ENCODE data around the gene IFI27. TPM values are rescaled to one million over a fixed set of nuclear protein-coding genes. Genes with fewer than 3 reads are reported as not detected.

The IFI27 gene
- total RNA-seq, 1 experiment from 2014 or later = 4.9 TPM

- no peak overlapping the region for H3K4me3 ChIP-seq (ENCODE audit: low read depth, low read length, poor library complexity, severe bottlenecking)
- CTCF ChIA-PET = no interaction called here
- H3K9me3 ChIP-seq (ENCODE audit: low read depth, low read length, poor library complexity, severe bottlenecking) = no peaks in the 10 kb centered on the region
- H3K4me1 ChIP-seq (ENCODE audit: insufficient read depth, low read length, poor library complexity, severe bottlenecking) = peaks cover under 1% of the 10 kb centered on the region
- H3K27me3 ChIP-seq (replicated peaks; ENCODE audit: insufficient read depth, low read depth, low read length, poor library complexity) = no peaks in the 10 kb centered on the region
- intact Hi-C loops (cut with micrococcal nuclease; ENCODE audit: unreplicated experiment) = loop anchor here (5.0 kb wide), 1 partner anchor 193 kb away; no protein-coding TSS in a partner anchor
- H3K27ac ChIP-seq (ENCODE audit: low read depth, low read length, poor library complexity, severe bottlenecking) = no peak overlapping the region
- BruUV-seq (replicated peaks) = no TSS peak
- POLR2A ChIA-PET (ENCODE audit: low non-redundant PET) = no interaction called here
- H3K36me3 ChIP-seq (ENCODE audit: insufficient read depth, low read length, poor library complexity, severe bottlenecking) = no peaks in the 10 kb centered on the region
- TF ChIP-seq CTCF (conservative IDR thresholded peaks at IDR 0.05; ENCODE audit: low read depth, low read length) (no peak), EZH2 (IDR thresholded peaks at IDR 0.05; ENCODE audit: borderline replicate concordance, low read depth, low read length, poor library complexity, severe bottlenecking) (no peak)
- DNase-seq (ENCODE audit: low spot score) = no peak
Observed at GRCh38 chr14:94135476-94135875, 24.9 kb downstream of the IFI27 start.

- no peak overlapping the region for H3K27ac ChIP-seq (ENCODE audit: low read depth, low read length, poor library complexity, severe bottlenecking)
- no peaks in the 10 kb centered on the region for H3K4me1 ChIP-seq (ENCODE audit: insufficient read depth, low read length, poor library complexity, severe bottlenecking)
- CTCF ChIA-PET = interaction anchor here (0.5 to 1.4 kb wide), 9 partner anchors 9 to 481 kb away, joined by 3 to 26 read pairs (median 4); partner anchors contain the start of gene OTUB2
- no TSS peak for BruUV-seq (replicated peaks)
- POLR2A ChIA-PET (ENCODE audit: low non-redundant PET) = interaction anchor here (0.5 kb wide), 2 partner anchors 11 to 139 kb away, joined by 3 to 6 read pairs; no protein-coding TSS in a partner anchor
- intact Hi-C loops (cut with micrococcal nuclease; ENCODE audit: unreplicated experiment) = loop anchor here (1.0 to 5.0 kb wide), 2 partner anchors 100 to 194 kb away; no protein-coding TSS in a partner anchor
- H3K27me3 ChIP-seq (replicated peaks; ENCODE audit: insufficient read depth, low read depth, low read length, poor library complexity) = no peaks in the 10 kb centered on the region
- DNase-seq (ENCODE audit: low spot score) = peak; percentile 89
- no peaks in the 10 kb centered on the region for H3K36me3 ChIP-seq (ENCODE audit: insufficient read depth, low read length, poor library complexity, severe bottlenecking)
- no peak for TF ChIP-seq EZH2 (IDR thresholded peaks at IDR 0.05; ENCODE audit: borderline replicate concordance, low read depth, low read length, poor library complexity, severe bottlenecking)
- peak; percentile 96 for TF ChIP-seq CTCF (conservative IDR thresholded peaks at IDR 0.05; ENCODE audit: low read depth, low read length)
- H3K4me3 ChIP-seq (ENCODE audit: low read depth, low read length, poor library complexity, severe bottlenecking) = no peak overlapping the region
- H3K9me3 ChIP-seq (ENCODE audit: low read depth, low read length, poor library complexity, severe bottlenecking) = no peaks in the 10 kb centered on the region
Observed at GRCh38 chr14:94136575-94137331, 26.2 kb downstream of the IFI27 start.

GRCh38 chr14:94138251-94138650, 27.7 kb downstream of the IFI27 start:
- no peaks in the 10 kb centered on the region for H3K36me3 ChIP-seq (ENCODE audit: insufficient read depth, low read length, poor library complexity, severe bottlenecking)
- H3K4me3 ChIP-seq (ENCODE audit: low read depth, low read length, poor library complexity, severe bottlenecking) = no peak overlapping the region
- no peaks in the 10 kb centered on the region for H3K27me3 ChIP-seq (replicated peaks; ENCODE audit: insufficient read depth, low read depth, low read length, poor library complexity)
- H3K9me3 ChIP-seq (ENCODE audit: low read depth, low read length, poor library complexity, severe bottlenecking) = no peaks in the 10 kb centered on the region
- ChIA-PET CTCF (interaction anchor here (0.8 kb wide), 1 partner anchor 101 kb away, joined by 3 read pairs; no protein-coding TSS in a partner anchor), POLR2A (ENCODE audit: low non-redundant PET) (no interaction called here)
- TF ChIP-seq EZH2 (IDR thresholded peaks at IDR 0.05; ENCODE audit: borderline replicate concordance, low read depth, low read length, poor library complexity, severe bottlenecking) (no peak), CTCF (conservative IDR thresholded peaks at IDR 0.05; ENCODE audit: low read depth, low read length) (no peak)
- no TSS peak for BruUV-seq (replicated peaks)
- no peaks in the 10 kb centered on the region for H3K4me1 ChIP-seq (ENCODE audit: insufficient read depth, low read length, poor library complexity, severe bottlenecking)
- intact Hi-C loops (cut with micrococcal nuclease; ENCODE audit: unreplicated experiment) = loop anchor here (5.0 kb wide), 1 partner anchor 196 kb away; no protein-coding TSS in a partner anchor
- no peak for DNase-seq (ENCODE audit: low spot score)
- no peak overlapping the region for H3K27ac ChIP-seq (ENCODE audit: low read depth, low read length, poor library complexity, severe bottlenecking)
